HG02759 (cell line): ENCODE measurements around the gene AGA.

ENCODE experiments used
- ATAC-seq: cut with Tn5 transposase; IDR thresholded peaks from one replicate; pipeline ENCODE4 v1.9.1; 2021; ENCODE audit warnings: mild to moderate bottlenecking, moderate library complexity; ENCODE audit not compliant: unreplicated experiment

The AGA gene

GRCh38 chr4:177391287-177391686 lies 51.0 kb downstream of the AGA start:
- ATAC-seq = no peak

GRCh38 chr4:177386278-177386815 lies 55.9 kb downstream of the AGA start:
- ATAC-seq = no peak

GRCh38 chr4:177385576-177386277 lies 56.5 kb downstream of the AGA start:
- no peak for ATAC-seq

GRCh38 chr4:177384856-177385397 lies 57.3 kb downstream of the AGA start:
- ATAC-seq = no peak

- no peak for ATAC-seq
These were observed 60.4 kb downstream of the AGA start for GRCh38 chr4:177381762-177382310.
